ENCODE results near the gene STARD13.
A peak's percentile ranks its signal among the peaks of the same experiment; 100 is the strongest.

The STARD13 gene

GRCh38 chr13:33277037-33277740 lies 8.4 kb downstream of the STARD13 start:
- DNase-seq (ENCODE audit: low read depth) = no peak

GRCh38 chr13:33276570-33276969 lies 9.0 kb downstream of the STARD13 start:
- no peak for DNase-seq (ENCODE audit: low read depth)

GRCh38 chr13:33275916-33276315 lies 9.6 kb downstream of the STARD13 start:
- DNase-seq (ENCODE audit: low read depth) = no peak

- peak; percentile 74 for DNase-seq (ENCODE audit: low read depth)
Observed at GRCh38 chr13:33274264-33274663, 11.3 kb downstream of the STARD13 start.

- peak; percentile 60 for DNase-seq (ENCODE audit: low read depth)
Observed at GRCh38 chr13:33272531-33273124, 12.9 kb downstream of the STARD13 start.

GRCh38 chr13:33271759-33272158 lies 13.8 kb downstream of the STARD13 start:
- DNase-seq (ENCODE audit: low read depth) = no peak

- DNase-seq (ENCODE audit: low read depth) = no peak
Observed at GRCh38 chr13:33270895-33271538, 14.5 kb downstream of the STARD13 start.

GRCh38 chr13:33265607-33266006 lies 19.9 kb downstream of the STARD13 start:
- DNase-seq (ENCODE audit: low read depth) = no peak

GRCh38 chr13:33265133-33265532 lies 20.4 kb downstream of the STARD13 start:
- no peak for DNase-seq (ENCODE audit: low read depth)

- no peak for DNase-seq (ENCODE audit: low read depth)
Observed at GRCh38 chr13:33264620-33264978, 21.0 kb downstream of the STARD13 start.

- DNase-seq (ENCODE audit: low read depth) = no peak
Observed at GRCh38 chr13:33263976-33264619, 21.5 kb downstream of the STARD13 start.

- DNase-seq (ENCODE audit: low read depth) = no peak
Observed at GRCh38 chr13:33263484-33263883, 22.1 kb downstream of the STARD13 start.

- DNase-seq (ENCODE audit: low read depth) = no peak
Observed at GRCh38 chr13:33262997-33263396, 22.6 kb downstream of the STARD13 start.

- DNase-seq (ENCODE audit: low read depth) = no peak
Observed at GRCh38 chr13:33262594-33262993, 23.0 kb downstream of the STARD13 start.

GRCh38 chr13:33262062-33262487 lies 23.5 kb downstream of the STARD13 start:
- DNase-seq (ENCODE audit: low read depth) = peak; percentile 90

GRCh38 chr13:33261387-33262061 lies 24.0 kb downstream of the STARD13 start:
- DNase-seq (ENCODE audit: low read depth) = no peak

GRCh38 chr13:33260168-33261098 lies 25.1 kb downstream of the STARD13 start:
- no peak for DNase-seq (ENCODE audit: low read depth)

- DNase-seq (ENCODE audit: low read depth) = no peak
Observed at GRCh38 chr13:33259296-33259695, 26.3 kb downstream of the STARD13 start.

- DNase-seq (ENCODE audit: low read depth) = no peak
Observed at GRCh38 chr13:33258808-33259193, 26.8 kb downstream of the STARD13 start.

GRCh38 chr13:33257841-33258807 lies 27.4 kb downstream of the STARD13 start:
- DNase-seq (ENCODE audit: low read depth) = no peak

Measured in ELR (cell line).